ENCODE data around the gene SLC27A1. TPM values are rescaled to one million over a fixed set of nuclear protein-coding genes. Genes with fewer than 3 reads are reported as not detected.
"Not testable (repeated sequence)": the region's sequence is repeated elsewhere in the genome, so short reads cannot be mapped to it uniquely, and the experiment has no call there.

The SLC27A1 gene
- polyA plus RNA-seq, 12 donors, result 9.5 to 25.9 (median 16.4) TPM; not detected in 1

- no peak for DNase-seq
These were observed 68.4 kb downstream of the SLC27A1 start for GRCh38 chr19:17538684-17539237.

GRCh38 chr19:17539238-17540117 is 69.2 kb downstream of the SLC27A1 start:
- peak; percentile 87 for DNase-seq

DNA sequence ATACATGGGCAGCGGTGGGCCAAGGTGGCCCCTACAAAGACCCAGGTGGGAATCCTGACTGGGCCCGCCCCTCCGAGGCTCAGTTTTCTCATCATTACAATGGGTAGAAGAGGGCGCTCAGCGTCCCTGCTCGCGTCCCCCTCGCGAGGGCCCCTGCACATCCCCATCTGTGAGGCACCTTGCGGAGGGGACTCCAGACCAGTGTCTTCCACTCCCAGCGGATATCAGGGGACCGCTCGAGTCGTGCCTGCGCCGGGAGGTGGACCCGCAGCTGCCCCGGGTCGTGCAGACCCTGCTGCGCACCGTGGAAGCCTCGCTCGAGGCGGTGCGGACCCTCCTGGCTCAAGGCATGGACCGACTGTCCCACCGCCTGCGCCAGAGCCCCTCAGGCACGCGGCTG is 69.8 kb downstream of the SLC27A1 start:
- no peak for DNase-seq

- no peak for DNase-seq
These were observed 70.9 kb downstream of the SLC27A1 start for GRCh38 chr19:17541184-17541759.

DNA sequence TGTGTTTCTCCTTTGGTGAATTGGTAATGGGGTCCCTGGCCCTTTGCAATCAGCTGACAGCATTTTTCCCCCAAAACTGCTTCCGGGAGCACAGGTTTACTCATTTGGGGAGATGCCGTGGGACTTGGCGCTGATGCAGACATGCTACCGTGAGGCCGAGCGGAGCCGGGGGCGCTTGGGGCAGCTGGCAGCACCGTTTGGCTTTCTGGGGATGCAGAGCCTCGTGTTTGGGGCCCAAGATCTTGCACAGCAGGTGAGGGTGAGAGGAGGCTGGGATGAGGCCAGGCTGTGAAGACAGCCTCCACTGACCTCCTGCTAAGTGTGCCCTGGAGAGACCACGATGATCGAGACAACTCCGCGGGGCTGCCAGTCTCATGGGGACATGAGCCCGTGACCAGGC is 71.7 kb downstream of the SLC27A1 start:
- DNase-seq, result no peak

DNA sequence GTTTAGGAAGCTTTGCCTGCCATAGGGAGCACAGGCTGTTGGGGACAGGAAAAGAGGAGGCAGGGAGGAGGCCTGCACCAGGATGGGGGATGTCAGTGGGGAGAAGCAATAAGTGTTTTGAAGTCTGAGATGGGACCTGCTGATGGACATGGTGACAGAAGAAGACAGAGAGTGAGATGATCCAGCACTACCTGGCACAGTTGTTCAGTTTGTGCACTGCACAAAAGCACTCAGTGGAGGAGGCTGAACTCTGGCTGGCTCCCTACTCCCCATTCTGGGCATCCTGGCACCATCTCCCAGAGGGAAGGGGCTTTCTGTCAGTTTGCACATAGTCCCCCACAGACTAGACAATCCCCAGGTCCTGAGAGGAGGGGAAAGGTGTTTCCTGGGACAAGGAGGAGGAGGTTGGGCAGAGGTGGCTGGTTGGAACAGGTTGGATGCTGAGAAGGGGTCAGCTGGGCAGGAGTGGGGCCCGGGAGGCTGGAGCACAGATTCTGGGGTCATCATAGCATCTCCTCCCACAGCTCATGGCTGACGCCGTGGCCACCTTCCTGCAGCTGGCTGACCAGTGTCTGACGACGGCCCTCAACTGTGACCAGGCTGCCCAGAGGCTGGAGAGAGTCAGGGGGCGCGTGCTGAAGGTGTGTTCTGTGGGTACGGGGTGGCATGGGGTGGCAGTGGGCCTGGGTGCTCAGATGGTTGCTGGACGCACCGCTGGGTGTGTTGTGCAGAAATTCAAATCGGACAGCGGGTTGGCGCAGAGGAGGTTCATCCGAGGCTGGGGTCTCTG is 72.7 kb downstream of the SLC27A1 start:
- no peak for DNase-seq

DNA sequence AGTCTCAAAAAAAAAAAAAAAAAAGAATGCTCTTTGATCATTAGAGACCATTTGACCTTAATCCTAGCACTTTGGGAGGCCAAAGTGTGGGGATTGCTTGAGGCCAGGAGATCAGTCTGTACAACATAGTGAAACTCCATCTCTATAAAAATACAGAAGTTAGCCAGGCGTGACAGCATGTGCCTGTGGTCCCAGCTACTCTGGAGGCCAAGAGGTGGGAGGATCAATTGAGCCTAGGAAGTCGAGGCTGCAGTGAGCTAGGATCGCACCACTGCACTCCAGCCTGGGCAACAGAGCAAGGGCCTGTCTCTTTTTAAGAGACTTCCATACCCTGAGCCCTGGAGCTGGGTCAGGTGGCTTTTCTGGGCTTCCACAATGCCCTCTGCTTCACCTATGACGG is 73.7 kb downstream of the SLC27A1 start:
- no peak for DNase-seq

DNA sequence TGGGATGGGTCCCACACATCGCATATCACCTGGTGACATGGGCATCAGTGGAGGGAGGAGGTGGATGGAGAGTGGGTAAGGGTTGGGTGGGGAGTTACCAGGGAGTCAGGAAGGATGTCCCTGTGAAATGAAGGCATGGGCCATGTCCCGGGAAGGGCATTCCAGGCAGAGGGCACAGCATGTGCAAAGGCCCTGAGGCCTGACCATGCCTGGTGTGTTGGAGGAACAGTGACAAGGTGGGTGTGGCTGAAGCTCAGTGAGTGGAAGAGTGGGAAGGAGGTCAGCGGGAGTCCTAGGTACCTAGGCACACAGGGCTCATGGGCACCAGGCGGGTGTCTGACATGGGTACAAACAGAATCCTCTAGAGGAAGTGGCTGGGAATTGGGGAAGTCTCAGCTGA is 74.1 kb downstream of the SLC27A1 start:
- DNase-seq, result no peak

DNA sequence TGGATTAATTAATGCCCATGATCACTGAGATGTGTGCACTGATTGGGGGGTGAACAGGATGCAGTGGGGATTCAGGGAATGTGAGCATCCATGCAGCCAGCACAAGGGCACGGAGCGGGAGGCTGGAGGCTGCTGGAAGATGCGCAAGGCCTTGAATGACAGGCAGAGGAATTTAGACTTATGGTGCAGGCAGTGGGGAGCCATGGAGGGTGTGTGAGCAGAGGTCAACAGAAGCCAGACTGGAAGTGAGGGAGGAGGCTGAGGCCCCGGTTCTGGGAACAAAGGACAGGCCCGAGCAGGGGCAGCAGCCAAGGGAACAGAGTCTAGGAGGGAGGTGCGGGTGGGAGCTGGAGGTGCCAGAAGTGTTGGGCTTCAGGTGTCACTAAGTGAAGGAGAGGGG is 77.8 kb downstream of the SLC27A1 start:
- DNase-seq, result no peak

- no peak for DNase-seq
These were observed 78.9 kb downstream of the SLC27A1 start for GRCh38 chr19:17549085-17549740.

DNA sequence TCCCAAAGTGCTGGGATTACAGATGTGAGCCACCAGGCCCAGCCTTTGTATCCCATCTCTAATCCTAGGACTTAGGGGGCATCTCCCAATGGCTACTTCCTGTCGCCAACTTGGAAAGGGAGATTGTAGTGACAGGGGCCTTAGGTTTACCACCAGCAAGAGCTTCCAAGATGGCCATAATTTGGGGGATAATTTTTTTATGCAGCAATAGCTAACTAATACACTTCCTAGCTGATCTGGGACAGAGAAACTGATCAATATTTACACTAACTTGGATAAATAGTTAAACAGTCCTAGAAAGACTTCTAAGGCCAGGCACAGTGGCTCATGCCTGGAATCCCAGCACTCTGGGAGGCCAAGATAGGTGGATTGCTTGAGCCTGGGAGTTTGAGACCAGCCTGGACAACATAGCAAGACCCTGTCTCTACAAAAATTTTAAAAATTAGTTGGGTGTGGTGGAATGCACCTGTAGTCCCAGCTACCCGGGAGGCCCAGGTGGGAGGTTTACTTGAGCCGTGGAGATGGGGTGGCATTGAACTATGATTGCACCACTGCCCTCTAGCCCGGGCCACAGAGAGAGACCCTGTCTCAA is 79.8 kb downstream of the SLC27A1 start:
- DNase-seq, result no peak

DNA sequence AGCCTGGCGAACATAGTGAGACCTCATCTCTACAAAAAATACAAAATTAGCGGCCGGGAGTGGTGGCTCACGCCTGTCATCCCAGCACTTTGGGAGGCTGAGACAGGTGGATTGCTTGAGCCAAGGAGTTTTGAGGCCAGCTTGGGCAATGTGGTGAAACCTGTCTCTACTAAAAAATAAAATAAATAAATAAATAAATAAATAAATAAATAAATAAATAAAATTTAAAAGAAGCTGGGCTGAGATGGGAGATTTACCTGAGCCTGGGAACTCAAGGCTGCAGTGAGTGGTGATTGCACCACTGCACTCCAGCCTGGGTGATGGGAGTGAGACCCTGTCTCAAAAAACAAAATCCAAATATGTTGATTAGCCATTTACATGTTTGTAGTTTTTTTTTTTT is 82.4 kb downstream of the SLC27A1 start:
- not testable (repeated sequence) for DNase-seq

DNA sequence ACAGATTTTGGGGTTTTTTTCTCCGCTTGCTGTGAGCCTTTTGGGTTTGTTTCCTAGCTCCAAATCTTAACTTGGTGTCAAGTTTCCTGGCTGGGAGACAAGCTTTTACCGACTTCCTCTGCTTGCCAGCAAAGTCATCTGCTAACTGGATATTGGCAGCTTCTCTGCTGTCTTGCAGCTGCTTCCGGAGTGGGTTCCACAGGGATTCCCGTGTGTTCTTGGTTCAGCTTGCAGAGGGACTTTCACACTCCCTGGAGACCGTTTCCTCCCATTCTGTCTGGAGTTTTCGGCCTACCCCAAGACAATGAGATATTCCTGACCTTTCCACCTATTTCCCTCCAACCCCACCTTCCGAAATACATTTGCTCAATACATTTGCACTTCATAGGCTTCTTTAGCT is 82.9 kb downstream of the SLC27A1 start:
- DNase-seq, result peak; percentile 90

GRCh38 chr19:17554968-17555479 is 84.7 kb downstream of the SLC27A1 start:
- DNase-seq, result no peak

DNA sequence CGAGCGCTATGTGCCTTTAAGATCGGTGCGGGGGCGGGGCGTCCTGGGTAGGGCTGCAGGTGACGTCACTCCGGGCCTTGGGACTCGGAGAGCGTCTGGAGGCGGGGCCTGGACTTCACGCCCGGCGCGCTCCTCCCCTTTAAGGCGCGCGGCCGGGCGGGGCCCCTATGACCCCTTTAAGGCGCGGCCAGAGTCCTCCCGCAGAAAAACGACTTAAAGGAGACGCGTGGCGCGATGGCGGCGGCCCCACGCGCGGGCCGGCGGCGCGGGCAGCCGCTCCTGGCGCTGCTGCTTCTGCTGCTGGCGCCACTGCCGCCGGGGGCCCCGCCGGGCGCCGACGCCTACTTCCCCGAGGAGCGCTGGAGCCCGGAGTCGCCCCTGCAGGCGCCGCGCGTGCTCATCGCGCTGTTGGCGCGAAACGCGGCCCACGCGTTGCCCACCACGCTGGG is 85.2 kb downstream of the SLC27A1 start, which contains the start of gene COLGALT1:
COLGALT1 (plus strand) TSS at position 170 of the 449 bp plus-strand sequence; CDS start at position 235, 65 bp downstream.
- peak; percentile 98 for DNase-seq

Other genes starting within 250 kb of the SLC27A1 start
- gene OCEL1, start 244.3 kb upstream of the SLC27A1 start, polyA plus RNA-seq (ENCODE audit: insufficient read length in 12 of 12), result 10 to 100 TPM in 4 of 12 donors, 1 to 10 TPM in 7, not detected in 1; 6.5 to 22.5 (median 9.2) TPM
- 10 to 100 TPM in 11 of 12 donors, not detected in 1; 15.7 to 58.5 (median 21.3) TPM for gene NR2F6, start 224.6 kb upstream of the SLC27A1 start, polyA plus RNA-seq (ENCODE audit: insufficient read length in 12 of 12)
- 10 to 100 TPM in 1 of 12 donors, 1 to 10 TPM in 10, not detected in 1; 4.3 to 17.2 (median 6.3) TPM for gene USHBP1, start 205.8 kb upstream of the SLC27A1 start, polyA plus RNA-seq (ENCODE audit: insufficient read length in 12 of 12)
- 100 to 1,000 TPM in 2 of 12 donors, 10 to 100 TPM in 9, not detected in 1; 73.5 to 168 (median 85.4) TPM for gene BABAM1, start 203.1 kb upstream of the SLC27A1 start, polyA plus RNA-seq (ENCODE audit: insufficient read length in 12 of 12)
- 1 to 10 TPM in 4 of 12 donors, under 1 TPM in 6, not detected in 2; 0.49 to 2.2 (median 0.95) TPM for gene ANKLE1, start 188.6 kb upstream of the SLC27A1 start, polyA plus RNA-seq (ENCODE audit: insufficient read length in 12 of 12)
- gene ABHD8, start 167.1 kb upstream of the SLC27A1 start, polyA plus RNA-seq (ENCODE audit: insufficient read length in 12 of 12), result 10 to 100 TPM in 1 of 12 donors, 1 to 10 TPM in 10, not detected in 1; 4.5 to 15.3 (median 6.1) TPM
- 10 to 100 TPM in 11 of 12 donors, not detected in 1; 25.2 to 66.9 (median 29.3) TPM for gene MRPL34, start 164.7 kb upstream of the SLC27A1 start, polyA plus RNA-seq (ENCODE audit: insufficient read length in 12 of 12)
- gene DDA1, start 161.0 kb upstream of the SLC27A1 start, polyA plus RNA-seq (ENCODE audit: insufficient read length in 12 of 12), result 10 to 100 TPM in 11 of 12 donors, not detected in 1; 25.5 to 54.1 (median 30.3) TPM
- gene ANO8, start 135.7 kb upstream of the SLC27A1 start, polyA plus RNA-seq (ENCODE audit: insufficient read length in 12 of 12), result 10 to 100 TPM in 2 of 12 donors, 1 to 10 TPM in 9, not detected in 1; 4.5 to 14.0 (median 6.0) TPM
- gene GTPBP3, start 133.0 kb upstream of the SLC27A1 start, polyA plus RNA-seq (ENCODE audit: insufficient read length in 12 of 12), result 10 to 100 TPM in 7 of 12 donors, 1 to 10 TPM in 4, not detected in 1; 6.7 to 22.0 (median 11.9) TPM
- gene PLVAP, start 93.2 kb upstream of the SLC27A1 start, polyA plus RNA-seq (ENCODE audit: insufficient read length in 12 of 12), result 10 to 100 TPM in 11 of 12 donors, not detected in 1; 33.3 to 86.9 (median 43.4) TPM
- gene CCDC194, start 76.3 kb upstream of the SLC27A1 start, polyA plus RNA-seq (ENCODE audit: insufficient read length in 12 of 12), result not detected
- 10 to 100 TPM in 1 of 12 donors, 1 to 10 TPM in 9, not detected in 2; 3.5 to 10.0 (median 5.1) TPM for gene BST2, start 64.9 kb upstream of the SLC27A1 start, polyA plus RNA-seq (ENCODE audit: insufficient read length in 12 of 12)
- gene MVB12A, start 50.5 kb upstream of the SLC27A1 start, polyA plus RNA-seq (ENCODE audit: insufficient read length in 12 of 12), result 10 to 100 TPM in 11 of 12 donors, not detected in 1; 21.2 to 75.8 (median 24.3) TPM
- 1 to 10 TPM in 4 of 12 donors, under 1 TPM in 6, not detected in 2; 0.74 to 1.8 (median 0.99) TPM for gene TMEM221, start 21.9 kb upstream of the SLC27A1 start, polyA plus RNA-seq (ENCODE audit: insufficient read length in 12 of 12)
- under 1 TPM in 3 of 12 donors, not detected in 9; 0.19 to 0.24 (median 0.20) TPM for gene NXNL1, start 9.6 kb upstream of the SLC27A1 start, polyA plus RNA-seq (ENCODE audit: insufficient read length in 12 of 12)
- gene PGLS, start 41.1 kb downstream of the SLC27A1 start, polyA plus RNA-seq (ENCODE audit: insufficient read length in 12 of 12), result 10 to 100 TPM in 11 of 12 donors, not detected in 1; 35.8 to 77.5 (median 43.6) TPM
- gene COLGALT1, start 85.1 kb downstream of the SLC27A1 start, polyA plus RNA-seq (ENCODE audit: insufficient read length in 12 of 12), result 100 to 1,000 TPM in 1 of 12 donors, 10 to 100 TPM in 11; 58.0 to 146 (median 70.3) TPM
- gene UNC13A, start 217.8 kb downstream of the SLC27A1 start, polyA plus RNA-seq (ENCODE audit: insufficient read length in 12 of 12), result under 1 TPM in 10 of 12 donors, not detected in 2; 0.05 to 0.32 (median 0.09) TPM
- gene MAP1S, start 249.0 kb downstream of the SLC27A1 start, polyA plus RNA-seq (ENCODE audit: insufficient read length in 12 of 12), result 10 to 100 TPM in 11 of 12 donors, not detected in 1; 16.7 to 70.3 (median 28.2) TPM